ENCODE measurements around the gene DDX39A.
"Not testable (repeated sequence)": the region's sequence is repeated elsewhere in the genome, so short reads cannot be mapped to it uniquely, and the experiment has no call there.

DDX39A gene

DNA sequence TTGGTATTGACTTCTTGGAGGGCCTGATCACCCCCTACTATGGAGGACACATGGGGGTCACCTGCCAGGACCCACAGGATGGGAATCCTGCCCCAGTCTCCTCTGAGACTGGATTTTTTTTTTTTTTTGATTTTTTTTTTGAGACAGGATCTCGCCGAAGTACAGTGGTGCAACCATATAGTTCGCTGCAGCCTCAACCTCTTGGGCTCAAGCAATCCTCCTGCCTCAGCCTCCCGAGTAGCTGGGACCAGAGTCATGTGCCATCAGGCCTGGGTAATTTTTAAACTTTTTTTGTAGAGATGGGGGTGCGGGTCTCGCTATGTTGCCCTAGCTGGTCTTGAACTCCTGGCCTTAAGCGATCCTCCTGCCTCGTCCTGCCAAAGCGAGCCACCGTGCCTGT, 52.1 kb downstream of the DDX39A start:
- DNase-seq, result no peak

DNA sequence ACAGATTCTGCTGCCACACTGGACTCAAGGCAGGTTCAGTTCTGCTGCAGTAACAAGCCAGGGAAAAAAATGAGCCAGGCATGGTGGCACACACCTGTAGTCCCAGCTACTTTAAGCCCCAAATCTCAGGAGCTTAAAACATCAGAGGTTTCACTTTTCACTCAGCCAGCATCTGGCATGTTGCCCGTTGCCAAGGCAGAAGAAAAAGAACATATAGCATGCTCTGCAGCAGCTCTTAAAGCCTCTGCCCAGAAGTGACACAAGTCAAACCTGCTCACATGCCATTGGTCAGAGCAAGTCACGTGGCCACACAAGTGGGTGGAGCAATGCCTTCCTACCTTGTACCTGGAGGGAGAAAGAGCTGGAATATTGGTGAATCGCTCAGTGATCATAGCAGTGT, 52.6 kb downstream of the DDX39A start:
- peak in 9 of 56 donors; percentile 4 to 52 (median 23) for DNase-seq

DNA sequence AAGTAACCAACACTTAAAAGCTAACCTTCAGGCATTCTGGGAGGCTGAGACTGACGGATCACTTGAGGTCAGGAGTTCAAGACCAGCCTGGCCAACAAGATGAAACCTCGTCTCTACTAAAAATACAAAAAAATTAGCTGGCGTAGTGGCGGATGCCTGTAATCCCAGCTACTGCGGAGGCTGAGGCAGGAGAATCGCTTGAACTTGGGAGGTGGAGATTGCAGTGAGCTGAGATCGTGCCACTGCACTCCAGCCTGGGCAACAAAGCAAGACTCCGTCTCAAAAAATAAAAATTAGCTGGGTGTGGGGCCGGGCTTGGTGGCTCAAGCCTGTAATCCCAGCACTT, 55.1 kb downstream of the DDX39A start:
- not testable (repeated sequence) for DNase-seq

DNA sequence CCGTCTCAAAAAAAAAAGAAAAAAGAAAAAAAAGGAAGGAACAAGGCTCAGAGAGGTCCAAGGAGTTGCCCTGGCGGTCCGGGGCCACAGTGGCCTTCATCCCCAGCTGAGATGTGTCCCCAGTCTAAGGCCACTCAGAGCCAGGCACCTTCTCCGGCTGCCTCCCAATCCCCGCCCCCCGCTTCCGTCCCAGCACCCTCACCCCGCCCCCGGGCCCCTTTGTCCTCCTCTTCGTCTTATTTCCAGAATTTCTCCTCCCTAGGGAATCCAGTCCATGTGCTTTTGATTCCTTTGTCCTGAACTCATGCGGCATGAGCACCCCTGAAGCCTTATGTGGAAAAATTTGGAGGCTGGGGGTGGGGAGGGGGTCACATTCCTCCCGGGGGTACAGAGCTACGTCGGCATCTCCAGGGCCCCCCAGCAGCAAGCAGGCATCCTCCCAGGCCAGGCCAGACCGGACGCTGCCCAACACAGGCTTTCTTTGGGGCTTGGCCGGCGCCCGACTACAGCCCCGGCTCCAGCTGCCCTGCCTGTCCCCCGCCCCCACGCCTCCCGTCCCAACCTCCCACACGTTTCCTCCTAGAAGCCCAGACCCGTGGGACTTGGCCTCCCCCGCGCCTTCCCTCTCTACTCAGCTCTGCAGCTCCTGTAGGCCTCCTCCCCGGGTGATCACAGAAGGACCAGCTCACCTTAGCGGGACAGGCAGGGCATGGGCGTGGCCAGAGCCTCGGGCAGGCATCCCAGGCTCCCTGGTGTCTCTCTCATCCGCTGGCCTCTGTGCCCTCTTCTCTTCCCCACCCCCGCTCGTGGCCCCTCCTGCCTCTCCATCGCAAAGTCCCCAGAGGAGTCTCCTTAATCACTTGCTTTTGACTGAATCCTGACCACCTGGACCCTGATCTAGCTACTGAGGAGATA, 55.7 kb downstream of the DDX39A start:
- peak in 6 of 56 donors; percentile 3 to 32 (median 11) for DNase-seq

DNA sequence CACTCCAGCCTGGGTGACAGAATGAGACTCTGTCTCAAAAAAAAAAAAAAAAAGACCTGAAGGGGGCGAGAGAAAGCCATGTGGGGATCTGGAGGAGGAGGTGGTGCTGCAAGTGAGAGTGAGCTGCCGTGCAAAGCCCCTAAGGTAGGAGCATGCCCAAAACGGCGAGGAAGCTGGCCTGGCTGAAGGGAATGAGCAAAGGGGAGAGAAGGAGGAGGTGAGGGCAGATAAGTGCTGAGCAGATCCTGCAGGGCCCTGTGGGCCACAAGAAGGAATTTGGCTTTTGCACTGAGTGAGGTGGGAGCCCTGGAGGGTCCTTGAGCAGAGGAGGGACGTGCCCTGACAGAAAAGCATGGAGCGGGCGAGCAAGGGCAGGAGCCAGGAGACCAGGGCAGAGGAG, 57.3 kb downstream of the DDX39A start:
- no peak for DNase-seq

Measured in nucleus accumbens (tissue), 56 donors.